A549 (cell line): ENCODE measurements around the gene SPSB2.

Experiments used
- CTCF ChIP-seq: fragments of >200 bp; sonication (Bioruptor Twin); formaldehyde crosslinking; IDR thresholded peaks from 3 replicates; pipeline ENCODE4 v1.5.1; 2016
- EP300 ChIP-seq, 2 experiments: fragments of >200 bp; sonication (Bioruptor Twin); formaldehyde crosslinking; IDR thresholded peaks; 2 replicates in 1 of 2; 3 replicates in 1 of 2; pipeline ENCODE4 v1.6.1; 2016 to 2017
- JUNB ChIP-seq: fragments of >200 bp; sonication (Bioruptor Twin); formaldehyde crosslinking; IDR thresholded peaks from 2 replicates; pipeline ENCODE4 v1.6.1; 2016
- PHF8 ChIP-seq: fragments of 200-600 bp; sonication (generic); IDR thresholded peaks from 2 replicates; pipeline ENCODE4 v1.6.1; 2016; ENCODE audit warnings: low read depth, mild to moderate bottlenecking, antibody characterized with exemption, moderate library complexity, borderline replicate concordance
- POLR2A ChIP-seq: IDR thresholded peaks from 2 replicates; pipeline ENCODE4 v1.6.1; 2012; ENCODE audit warnings: mild to moderate bottlenecking, low read length
- RFX5 ChIP-seq: fragments of 450-650 bp; IDR thresholded peaks from 2 replicates; pipeline ENCODE4 v1.7.1; 2014; ENCODE audit warnings: antibody characterized with exemption, mild to moderate bottlenecking, moderate library complexity
- USF2 ChIP-seq: fragments of 450-650 bp; IDR thresholded peaks from 2 replicates; pipeline ENCODE4 v1.6.1; 2014; ENCODE audit warnings: antibody characterized with exemption

- peak; percentile 7; the same call in 1 of the 2 replicates for TF ChIP-seq POLR2A
- no peak for TF ChIP-seq CTCF
- no peak for TF ChIP-seq EP300 (IDR thresholded peaks at IDR 0.05)
- no peak for TF ChIP-seq RFX5
- no peak for TF ChIP-seq USF2
- no peak for TF ChIP-seq JUNB
- no peak for TF ChIP-seq PHF8
Observed at GRCh38 chr12:6821591-6822425, 51.3 kb downstream of the SPSB2 start, which contains the start of gene GPR162.
